Measurements from ENCODE around the gene RCAN2. TPM values are rescaled to one million over a fixed set of nuclear protein-coding genes. Genes with fewer than 3 reads are reported as not detected.

Gene RCAN2
- total RNA-seq, 1 experiment from 2014 or later = 0.05 TPM

- Histone ChIP-seq H3K9me3 (ENCODE audit: control insufficient read depth, insufficient read depth, low read depth, low read length) (no peaks in the 10 kb centered on the region), H3K27ac (ENCODE audit: low read length) (no peak overlapping the region), H3K4me3 (ENCODE audit: low read depth in 2 of 2, low read length in 2 of 2) (no peak overlapping the region), H3K36me3 (ENCODE audit: control insufficient read depth, insufficient read depth, low read length) (no peaks in the 10 kb centered on the region; the same call in 1 of the 2 replicates), H3K27me3 (ENCODE audit: control insufficient read depth, insufficient read depth, low read length) (peaks cover 7% of the 10 kb centered on the region), H3K4me1 (ENCODE audit: control insufficient read depth, insufficient read depth, low read length) (no peaks in the 10 kb centered on the region; the same call in 1 of the 2 replicates)
- no peak for DNase-seq (ENCODE audit: low read depth, low spot score)
- TF ChIP-seq TCF7L2 (IDR thresholded peaks at IDR 0.05; ENCODE audit: low read depth, low read length) (no peak), SIN3A (IDR thresholded peaks at IDR 0.05; ENCODE audit: borderline replicate concordance, insufficient read depth, low read depth, low read length) (no peak), POLR2AphosphoS5 (IDR thresholded peaks at IDR 0.05; ENCODE audit: low read depth, low read length) (no peak)
- TF ChIP-seq, protein P1, sequence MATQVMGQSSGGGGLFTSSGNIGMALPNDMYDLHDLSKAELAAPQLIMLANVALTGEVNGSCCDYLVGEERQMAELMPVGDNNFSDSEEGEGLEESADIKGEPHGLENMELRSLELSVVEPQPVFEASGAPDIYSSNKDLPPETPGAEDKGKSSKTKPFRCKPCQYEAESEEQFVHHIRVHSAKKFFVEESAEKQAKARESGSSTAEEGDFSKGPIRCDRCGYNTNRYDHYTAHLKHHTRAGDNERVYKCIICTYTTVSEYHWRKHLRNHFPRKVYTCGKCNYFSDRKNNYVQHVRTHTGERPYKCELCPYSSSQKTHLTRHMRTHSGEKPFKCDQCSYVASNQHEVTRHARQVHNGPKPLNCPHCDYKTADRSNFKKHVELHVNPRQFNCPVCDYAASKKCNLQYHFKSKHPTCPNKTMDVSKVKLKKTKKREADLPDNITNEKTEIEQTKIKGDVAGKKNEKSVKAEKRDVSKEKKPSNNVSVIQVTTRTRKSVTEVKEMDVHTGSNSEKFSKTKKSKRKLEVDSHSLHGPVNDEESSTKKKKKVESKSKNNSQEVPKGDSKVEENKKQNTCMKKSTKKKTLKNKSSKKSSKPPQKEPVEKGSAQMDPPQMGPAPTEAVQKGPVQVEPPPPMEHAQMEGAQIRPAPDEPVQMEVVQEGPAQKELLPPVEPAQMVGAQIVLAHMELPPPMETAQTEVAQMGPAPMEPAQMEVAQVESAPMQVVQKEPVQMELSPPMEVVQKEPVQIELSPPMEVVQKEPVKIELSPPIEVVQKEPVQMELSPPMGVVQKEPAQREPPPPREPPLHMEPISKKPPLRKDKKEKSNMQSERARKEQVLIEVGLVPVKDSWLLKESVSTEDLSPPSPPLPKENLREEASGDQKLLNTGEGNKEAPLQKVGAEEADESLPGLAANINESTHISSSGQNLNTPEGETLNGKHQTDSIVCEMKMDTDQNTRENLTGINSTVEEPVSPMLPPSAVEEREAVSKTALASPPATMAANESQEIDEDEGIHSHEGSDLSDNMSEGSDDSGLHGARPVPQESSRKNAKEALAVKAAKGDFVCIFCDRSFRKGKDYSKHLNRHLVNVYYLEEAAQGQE (IDR thresholded peaks at IDR 0.05; ENCODE audit: insufficient read depth in 1 of 2, low read depth in 2 of 2, low read length in 1 of 2) = no peak
- TF ChIP-seq, protein P2, sequence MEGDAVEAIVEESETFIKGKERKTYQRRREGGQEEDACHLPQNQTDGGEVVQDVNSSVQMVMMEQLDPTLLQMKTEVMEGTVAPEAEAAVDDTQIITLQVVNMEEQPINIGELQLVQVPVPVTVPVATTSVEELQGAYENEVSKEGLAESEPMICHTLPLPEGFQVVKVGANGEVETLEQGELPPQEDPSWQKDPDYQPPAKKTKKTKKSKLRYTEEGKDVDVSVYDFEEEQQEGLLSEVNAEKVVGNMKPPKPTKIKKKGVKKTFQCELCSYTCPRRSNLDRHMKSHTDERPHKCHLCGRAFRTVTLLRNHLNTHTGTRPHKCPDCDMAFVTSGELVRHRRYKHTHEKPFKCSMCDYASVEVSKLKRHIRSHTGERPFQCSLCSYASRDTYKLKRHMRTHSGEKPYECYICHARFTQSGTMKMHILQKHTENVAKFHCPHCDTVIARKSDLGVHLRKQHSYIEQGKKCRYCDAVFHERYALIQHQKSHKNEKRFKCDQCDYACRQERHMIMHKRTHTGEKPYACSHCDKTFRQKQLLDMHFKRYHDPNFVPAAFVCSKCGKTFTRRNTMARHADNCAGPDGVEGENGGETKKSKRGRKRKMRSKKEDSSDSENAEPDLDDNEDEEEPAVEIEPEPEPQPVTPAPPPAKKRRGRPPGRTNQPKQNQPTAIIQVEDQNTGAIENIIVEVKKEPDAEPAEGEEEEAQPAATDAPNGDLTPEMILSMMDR (IDR thresholded peaks at IDR 0.05) = no peak
- intact Hi-C loops (cut with micrococcal nuclease; ENCODE audit: unreplicated experiment) = no loop called here
- no peak for ATAC-seq
- in situ Hi-C loops (cut with HindIII; ENCODE audit: low pct_unique_long_range_greater_than_20kb, low sequenced_read_pairs) = no loop called here
- CTCF ChIA-PET = no interaction called here
- POLR2A ChIA-PET = interaction anchor here (0.6 kb wide), 1 partner anchor 21 kb away, joined by 3 read pairs; no protein-coding TSS in a partner anchor
- BruUV-seq (replicated peaks) = no TSS peak
These were observed 316.3 kb downstream of the RCAN2 start for GRCh38 chr6:46174904-46175303.

DNA sequence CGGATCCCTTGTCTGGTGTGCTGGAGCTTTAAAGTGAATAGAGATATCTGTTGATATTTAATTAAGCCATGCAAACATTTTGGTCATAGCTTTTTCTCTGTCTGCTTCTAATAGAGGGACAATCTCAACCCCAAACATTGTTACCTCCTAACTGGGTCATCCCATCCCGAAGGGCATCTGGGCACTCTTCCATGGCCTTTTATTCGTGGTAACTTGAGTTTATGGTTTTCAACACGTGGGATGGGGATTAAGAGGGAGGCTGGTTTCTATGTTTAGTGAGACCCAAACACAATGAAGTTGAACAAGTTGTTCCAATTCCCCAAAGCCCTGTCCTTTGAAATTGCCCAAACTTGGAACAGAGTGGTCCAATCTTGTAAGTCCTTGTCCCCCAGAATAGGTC is 319.1 kb downstream of the RCAN2 start:
- no peaks in the 10 kb centered on the region for H3K9me3 ChIP-seq (ENCODE audit: control insufficient read depth, insufficient read depth, low read depth, low read length)
- no peaks in the 10 kb centered on the region; the same call in 1 of the 2 replicates for H3K36me3 ChIP-seq (ENCODE audit: control insufficient read depth, insufficient read depth, low read length)
- ATAC-seq = no peak
- peaks cover 17% of the 10 kb centered on the region for H3K27me3 ChIP-seq (ENCODE audit: control insufficient read depth, insufficient read depth, low read length)
- ChIA-PET POLR2A (no interaction called here), CTCF (no interaction called here)
- no peak for TF ChIP-seq SIN3A (IDR thresholded peaks at IDR 0.05; ENCODE audit: borderline replicate concordance, insufficient read depth, low read depth, low read length)
- TF ChIP-seq POLR2AphosphoS5 (IDR thresholded peaks at IDR 0.05; ENCODE audit: low read depth, low read length) = no peak
- TF ChIP-seq, protein P1 (IDR thresholded peaks at IDR 0.05; ENCODE audit: insufficient read depth in 1 of 2, low read depth in 2 of 2, low read length in 1 of 2) = no peak
- TF ChIP-seq, protein P2 (IDR thresholded peaks at IDR 0.05) = no peak
- TF ChIP-seq TCF7L2 (IDR thresholded peaks at IDR 0.05; ENCODE audit: low read depth, low read length) = no peak
- BruUV-seq (replicated peaks) = no TSS peak
- no peak for DNase-seq (ENCODE audit: low read depth, low spot score)
- no peak overlapping the region for H3K4me3 ChIP-seq (ENCODE audit: low read depth in 2 of 2, low read length in 2 of 2)
- in situ Hi-C loops (cut with HindIII; ENCODE audit: low pct_unique_long_range_greater_than_20kb, low sequenced_read_pairs) (no loop called here), intact Hi-C loops (cut with micrococcal nuclease; ENCODE audit: unreplicated experiment) (no loop called here)
- no peaks in the 10 kb centered on the region; the same call in 1 of the 2 replicates for H3K4me1 ChIP-seq (ENCODE audit: control insufficient read depth, insufficient read depth, low read length)
- H3K27ac ChIP-seq (ENCODE audit: low read length) = no peak overlapping the region
